WI38 (cell line): ENCODE results near the gene GTF3A.

Experiments used
- H3K4me3 ChIP-seq: 2 replicates; pipeline ENCODE4 v1.5.1; 2011; ENCODE audit warnings: low read depth, mild to moderate bottlenecking, control low read depth, low read length
- TF ChIP-seq, protein P1 (sequence below): IDR thresholded peaks from 2 replicates; pipeline ENCODE4 v1.5.1; 2012; ENCODE audit warnings: low read depth, mild to moderate bottlenecking, control low read depth, low read length

Gene GTF3A

DNA sequence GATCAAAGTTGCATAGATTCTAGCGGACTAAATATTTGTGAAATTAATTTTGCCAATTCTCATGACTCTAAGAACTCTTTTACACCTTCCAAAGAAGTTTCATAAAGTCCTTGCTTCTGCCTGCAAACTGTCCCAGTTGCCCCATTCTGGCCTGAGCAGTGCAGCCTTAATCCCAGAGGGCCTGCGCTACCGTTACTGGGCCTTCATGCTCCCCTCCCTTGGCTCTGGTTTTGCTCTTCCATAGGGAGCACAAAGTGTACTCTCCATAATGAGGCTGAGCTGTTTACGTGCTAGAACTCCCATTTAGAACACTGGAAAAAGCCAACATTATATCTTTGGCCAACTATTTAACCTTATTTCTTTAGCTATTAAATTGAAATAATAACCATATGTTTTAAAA lies 23.9 kb downstream of the GTF3A start:
- H3K4me3 ChIP-seq = no peak overlapping the region

DNA sequence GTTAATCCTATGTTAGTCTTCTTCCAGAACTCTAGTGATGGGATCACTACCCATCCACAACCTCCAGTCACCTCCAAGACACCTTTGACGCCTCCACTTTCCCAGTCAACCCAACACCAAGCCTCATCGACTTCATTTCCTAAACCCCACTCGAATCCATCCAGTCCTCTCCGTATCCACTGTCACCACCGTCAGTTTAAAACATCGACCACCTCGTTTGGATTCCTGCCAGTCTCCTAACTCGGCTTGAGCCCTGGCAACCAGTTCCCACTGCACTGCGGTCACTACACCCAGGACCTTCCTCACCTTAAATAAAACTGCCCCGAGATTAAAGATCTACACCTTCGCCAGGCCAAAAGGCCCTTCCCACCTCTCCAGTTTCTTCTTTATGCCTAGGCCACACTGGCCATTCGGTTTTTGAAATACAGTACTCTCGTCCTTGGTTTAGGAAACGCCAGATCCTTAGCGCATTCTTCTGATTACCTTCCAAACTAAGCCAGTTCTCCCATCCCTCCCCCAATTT lies 24.7 kb downstream of the GTF3A start:
- TF ChIP-seq, protein P1, sequence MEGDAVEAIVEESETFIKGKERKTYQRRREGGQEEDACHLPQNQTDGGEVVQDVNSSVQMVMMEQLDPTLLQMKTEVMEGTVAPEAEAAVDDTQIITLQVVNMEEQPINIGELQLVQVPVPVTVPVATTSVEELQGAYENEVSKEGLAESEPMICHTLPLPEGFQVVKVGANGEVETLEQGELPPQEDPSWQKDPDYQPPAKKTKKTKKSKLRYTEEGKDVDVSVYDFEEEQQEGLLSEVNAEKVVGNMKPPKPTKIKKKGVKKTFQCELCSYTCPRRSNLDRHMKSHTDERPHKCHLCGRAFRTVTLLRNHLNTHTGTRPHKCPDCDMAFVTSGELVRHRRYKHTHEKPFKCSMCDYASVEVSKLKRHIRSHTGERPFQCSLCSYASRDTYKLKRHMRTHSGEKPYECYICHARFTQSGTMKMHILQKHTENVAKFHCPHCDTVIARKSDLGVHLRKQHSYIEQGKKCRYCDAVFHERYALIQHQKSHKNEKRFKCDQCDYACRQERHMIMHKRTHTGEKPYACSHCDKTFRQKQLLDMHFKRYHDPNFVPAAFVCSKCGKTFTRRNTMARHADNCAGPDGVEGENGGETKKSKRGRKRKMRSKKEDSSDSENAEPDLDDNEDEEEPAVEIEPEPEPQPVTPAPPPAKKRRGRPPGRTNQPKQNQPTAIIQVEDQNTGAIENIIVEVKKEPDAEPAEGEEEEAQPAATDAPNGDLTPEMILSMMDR = no peak

More for the DNA sequence above, 23.9 kb downstream of the GTF3A start:
- TF ChIP-seq, protein P1 = no peak

DNA sequence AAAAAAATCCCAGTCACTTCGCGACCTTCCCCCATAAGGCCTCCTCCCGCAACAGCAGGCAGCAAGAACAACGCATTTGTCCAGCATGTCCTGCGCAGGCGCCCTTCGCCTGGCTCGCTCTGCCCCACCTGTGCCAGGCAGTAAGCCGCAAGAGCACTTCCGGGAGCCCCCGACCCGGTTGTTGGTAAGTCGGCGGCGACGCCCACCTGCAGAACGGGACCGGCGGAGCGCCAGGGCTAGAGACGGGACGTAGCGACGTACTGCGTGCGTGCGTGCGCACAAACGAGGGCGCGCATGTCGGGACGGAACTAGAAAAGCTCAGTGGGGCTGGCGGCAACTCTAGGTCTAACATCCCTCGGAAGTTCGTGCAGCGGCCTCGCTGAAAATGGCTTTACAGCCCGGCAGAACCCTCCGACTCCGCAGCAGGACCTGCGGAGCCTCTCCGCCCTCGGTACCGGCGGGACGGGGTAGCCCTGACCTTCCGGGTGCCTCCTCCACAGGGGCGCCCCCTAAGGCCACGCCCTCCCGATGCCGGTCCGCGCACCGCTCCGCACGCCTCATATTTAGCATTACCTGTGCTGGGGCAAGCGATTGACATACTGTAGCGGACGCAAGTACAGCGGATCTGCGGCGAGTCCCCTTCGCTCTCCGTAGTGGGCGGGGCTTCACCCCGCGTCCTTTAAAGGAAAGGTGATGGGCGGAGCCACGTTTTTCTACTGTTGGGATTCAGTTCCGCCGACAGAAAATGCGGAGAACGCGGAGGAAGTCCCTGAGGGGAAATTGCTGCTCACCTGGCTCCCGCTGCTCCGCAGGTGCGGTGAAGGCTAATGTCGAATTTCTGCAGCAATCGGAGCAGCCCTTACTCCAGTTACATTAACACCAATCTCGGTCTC lies 25.8 kb downstream of the GTF3A start, which contains the start of gene MTIF3:
Gene MTIF3, minus strand, starts transcription at position 629 of the 893 bp plus-strand sequence. CDS start 10,116 bp downstream, outside the sequence.
- TF ChIP-seq, protein P1 = no peak
- peak within 1 kb of the TSS; percentile 95 for H3K4me3 ChIP-seq

More for the DNA sequence above, 24.7 kb downstream of the GTF3A start:
- peak overlapping the region; percentile 95 for H3K4me3 ChIP-seq

DNA sequence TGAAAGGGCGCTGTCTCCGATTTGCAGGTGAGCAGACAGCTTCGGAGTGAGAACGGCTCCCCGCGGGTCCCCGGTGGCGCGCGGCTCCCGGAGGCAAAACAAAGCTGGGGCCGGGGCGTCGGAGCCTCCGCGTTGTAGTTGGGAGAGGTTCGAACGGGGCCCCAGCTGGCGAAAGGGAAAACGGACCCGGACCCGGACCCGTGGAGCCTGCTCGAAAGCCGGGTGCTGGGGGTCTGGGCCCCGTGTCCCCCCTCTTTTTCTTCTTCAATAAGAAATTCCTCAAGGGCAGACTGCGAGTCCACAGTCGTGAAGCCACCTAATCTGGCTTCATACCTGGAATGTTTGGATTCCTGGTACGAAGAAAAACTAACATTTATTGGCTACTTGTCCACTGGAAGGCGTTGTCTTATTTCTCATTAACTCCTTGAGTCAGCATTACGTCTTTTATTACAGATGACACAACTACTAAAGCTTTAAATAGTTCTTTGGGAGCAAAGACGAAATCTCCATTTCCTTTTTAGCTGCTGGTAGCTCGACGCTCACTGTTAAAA lies 26.6 kb downstream of the GTF3A start:
- TF ChIP-seq, protein P1 = no peak
- peak overlapping the region; percentile 95 for H3K4me3 ChIP-seq

DNA sequence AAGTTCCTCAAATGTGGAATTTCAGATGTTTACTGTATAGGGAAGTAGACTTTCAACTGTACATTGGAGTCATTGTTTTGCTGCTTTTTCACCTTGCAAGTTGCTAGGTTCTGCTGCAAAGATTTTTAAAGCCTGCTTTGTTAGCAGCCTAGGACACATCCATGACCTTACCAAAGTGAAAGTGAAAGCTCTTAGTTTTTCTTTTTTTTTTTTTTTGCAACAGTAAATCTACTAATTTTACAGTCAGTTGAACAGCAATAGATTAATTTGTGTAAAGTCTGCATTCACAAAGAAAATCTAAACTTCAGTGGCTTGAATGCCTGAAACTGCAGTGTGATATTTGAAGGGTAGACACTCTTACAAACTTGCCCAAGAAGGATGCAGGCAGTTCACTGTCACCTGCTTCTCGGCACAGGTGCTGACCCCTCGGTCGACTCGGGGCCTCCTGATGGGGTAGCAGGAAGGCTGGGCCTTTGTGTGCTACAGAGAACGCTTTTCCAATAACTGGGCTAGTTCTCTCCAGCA lies 31.0 kb downstream of the GTF3A start:
- TF ChIP-seq, protein P1 = no peak
- H3K4me3 ChIP-seq = peak overlapping the region; percentile 38

DNA sequence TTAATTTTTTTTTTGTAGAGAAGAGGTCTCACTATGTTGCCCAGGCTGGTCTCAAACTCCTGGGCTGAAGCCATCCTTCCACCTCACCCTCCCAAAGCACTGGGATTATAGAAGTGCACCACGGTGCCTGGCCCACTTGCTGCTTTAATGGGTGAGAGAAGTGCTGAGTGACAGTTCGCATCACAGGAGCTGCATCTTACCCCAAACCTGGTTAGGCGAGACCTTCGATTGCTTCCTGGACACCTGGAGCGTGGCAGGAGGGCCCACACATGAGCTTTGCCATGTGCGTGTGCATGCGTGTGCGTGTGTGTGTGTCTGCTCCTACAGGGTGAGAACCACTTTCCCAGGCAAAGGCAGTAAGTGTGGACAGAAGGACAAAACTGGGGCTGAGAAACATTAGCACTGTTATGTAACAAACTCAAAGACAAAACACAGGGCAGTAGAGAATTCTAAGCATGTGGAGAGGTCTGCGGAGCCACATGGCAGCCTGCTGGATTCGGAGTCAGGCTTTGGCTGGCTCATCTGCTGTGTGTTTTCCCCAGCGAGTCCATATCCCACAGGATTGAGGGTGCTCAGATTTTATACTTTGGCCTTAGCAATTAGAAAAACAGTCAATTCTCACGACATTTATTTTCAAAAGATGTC lies 37.6 kb downstream of the GTF3A start:
- H3K4me3 ChIP-seq = no peak overlapping the region
- TF ChIP-seq, protein P1 = no peak
